GM21447 (cell line): ENCODE measurements around the gene IFRD2.

Experiments
- ATAC-seq: cut with Tn5 transposase; IDR thresholded peaks from one replicate; pipeline ENCODE4 v1.9.1; 2021; ENCODE audit not compliant: unreplicated experiment

Gene IFRD2, protein sequence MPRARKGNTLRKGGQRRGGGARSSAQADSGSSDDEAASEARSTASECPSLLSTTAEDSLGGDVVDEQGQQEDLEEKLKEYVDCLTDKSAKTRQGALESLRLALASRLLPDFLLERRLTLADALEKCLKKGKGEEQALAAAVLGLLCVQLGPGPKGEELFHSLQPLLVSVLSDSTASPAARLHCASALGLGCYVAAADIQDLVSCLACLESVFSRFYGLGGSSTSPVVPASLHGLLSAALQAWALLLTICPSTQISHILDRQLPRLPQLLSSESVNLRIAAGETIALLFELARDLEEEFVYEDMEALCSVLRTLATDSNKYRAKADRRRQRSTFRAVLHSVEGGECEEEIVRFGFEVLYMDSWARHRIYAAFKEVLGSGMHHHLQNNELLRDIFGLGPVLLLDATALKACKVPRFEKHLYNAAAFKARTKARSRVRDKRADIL

GRCh38 chr3:50292159-50293078 lies at the start of gene IFRD2:
Gene IFRD2 (minus strand): TSS chr3:50292429. CDS start chr3:50292274, 155 bp downstream.
- ATAC-seq = peak; percentile 93

DNA sequence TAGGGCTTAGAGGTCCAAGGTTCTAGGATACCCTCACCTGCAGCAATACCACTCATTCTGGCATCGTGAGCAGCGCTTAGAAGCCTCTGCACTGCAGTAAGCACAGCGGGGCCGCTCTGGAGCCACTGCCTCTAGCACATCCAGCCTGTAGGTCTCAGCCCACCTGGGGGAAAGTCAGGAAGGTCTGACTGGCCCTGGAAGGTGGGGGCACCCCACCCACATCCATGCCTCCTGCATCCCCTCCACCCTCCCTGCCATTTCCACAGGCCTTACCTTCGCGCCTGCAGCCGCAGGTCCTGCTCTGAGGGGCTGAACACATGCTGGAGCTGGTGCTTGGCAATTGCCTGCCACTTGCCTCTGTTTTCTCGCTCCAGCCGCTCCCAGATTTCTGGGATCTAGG lies 49.3 kb upstream of the IFRD2 start:
- ATAC-seq = no peak

- ATAC-seq = no peak
These were observed 48.5 kb upstream of the IFRD2 start, which contains the start of gene RASSF1 for GRCh38 chr3:50340448-50341329. Gene RASSF1 (minus strand): TSS chr3:50340836. CDS start chr3:50340805, 31 bp downstream.

GRCh38 chr3:50340147-50340447 lies 47.9 kb upstream of the IFRD2 start:
- no peak for ATAC-seq

GRCh38 chr3:50339485-50340146 lies 47.4 kb upstream of the IFRD2 start:
- ATAC-seq = no peak

- no peak for ATAC-seq
These were observed 46.7 kb upstream of the IFRD2 start for GRCh38 chr3:50338965-50339364.

GRCh38 chr3:50337175-50337861 lies 45.1 kb upstream of the IFRD2 start:
- peak; percentile 70 for ATAC-seq

- peak; percentile 23 for ATAC-seq
These were observed 44.4 kb upstream of the IFRD2 start for GRCh38 chr3:50336452-50337174.

- ATAC-seq = no peak
These were observed 42.3 kb upstream of the IFRD2 start for GRCh38 chr3:50334339-50335075.

DNA sequence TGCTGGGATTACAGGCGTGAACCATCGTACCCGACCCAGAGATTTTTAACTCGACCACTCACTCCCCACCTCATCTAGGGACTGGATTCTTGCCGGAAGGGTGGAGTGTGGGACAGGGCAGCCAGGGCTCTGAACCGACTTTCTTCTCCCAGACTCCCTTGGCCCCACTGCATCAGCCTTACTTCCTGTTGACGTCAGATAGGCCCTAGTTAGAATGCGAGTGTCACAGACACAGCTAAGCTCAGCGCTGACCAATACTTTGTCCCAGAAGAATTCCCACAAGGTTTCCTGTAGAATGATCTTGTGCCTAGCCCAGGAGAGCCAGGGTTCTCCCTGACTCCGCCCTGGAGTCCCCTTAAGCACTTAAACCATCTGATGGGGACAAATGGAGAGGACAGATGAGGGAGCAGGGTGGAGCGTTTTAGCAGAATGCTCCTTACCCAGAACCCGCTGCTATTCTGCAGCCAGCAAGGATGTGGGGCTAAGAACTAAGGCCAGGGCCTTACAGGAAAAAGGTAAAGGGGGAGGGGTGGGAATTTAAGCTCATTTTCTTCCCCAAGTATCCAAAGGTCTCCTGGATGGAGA lies 41.6 kb upstream of the IFRD2 start:
- no peak for ATAC-seq

- ATAC-seq = no peak
These were observed 39.2 kb upstream of the IFRD2 start for GRCh38 chr3:50331364-50331907.

DNA sequence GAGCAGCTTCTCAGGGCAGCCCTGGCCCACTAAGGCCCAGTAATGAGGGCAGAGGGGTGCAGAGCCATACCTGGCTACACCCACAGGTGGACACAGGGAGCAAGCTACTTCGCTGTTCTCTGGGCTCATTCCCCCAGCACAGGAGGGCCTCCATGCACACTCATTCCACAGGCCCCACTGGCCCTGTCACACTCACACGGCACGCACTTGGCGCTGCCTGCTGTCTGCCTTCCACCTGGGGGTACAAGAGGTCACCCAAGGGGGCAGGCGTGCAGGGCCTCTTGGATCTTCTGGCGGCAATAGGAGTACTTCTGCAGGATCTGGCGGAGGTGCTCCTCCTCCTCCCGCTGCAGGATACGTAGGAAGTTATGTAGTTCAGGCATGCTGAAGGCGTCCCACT lies 38.1 kb upstream of the IFRD2 start:
- no peak for ATAC-seq

- peak; percentile 85 for ATAC-seq
These were observed 35.9 kb upstream of the IFRD2 start, which contains the start of gene TUSC2 for GRCh38 chr3:50327943-50328691. Gene TUSC2 (minus strand): TSS chr3:50328223. CDS start chr3:50328099, 124 bp downstream.

DNA sequence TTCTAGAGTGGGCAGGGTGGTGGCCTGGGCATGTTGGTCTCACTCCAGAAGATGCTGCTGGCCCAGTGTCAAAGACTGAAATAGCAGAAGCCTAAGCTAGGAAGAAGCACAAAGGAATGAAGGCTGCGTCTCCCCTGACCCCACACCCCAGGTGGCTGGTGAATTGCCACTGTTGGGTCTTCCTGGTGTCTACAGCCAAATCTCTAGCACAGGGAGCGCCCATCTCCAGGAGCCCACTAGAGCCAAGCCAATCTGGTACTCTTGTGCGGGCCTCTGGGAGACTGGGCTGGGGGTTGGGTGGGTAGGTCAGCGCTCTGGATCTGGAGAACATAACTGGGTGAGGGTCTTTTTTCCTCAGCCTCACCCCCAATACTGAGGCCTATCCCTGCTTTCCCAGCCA lies 34.9 kb upstream of the IFRD2 start:
- no peak for ATAC-seq

DNA sequence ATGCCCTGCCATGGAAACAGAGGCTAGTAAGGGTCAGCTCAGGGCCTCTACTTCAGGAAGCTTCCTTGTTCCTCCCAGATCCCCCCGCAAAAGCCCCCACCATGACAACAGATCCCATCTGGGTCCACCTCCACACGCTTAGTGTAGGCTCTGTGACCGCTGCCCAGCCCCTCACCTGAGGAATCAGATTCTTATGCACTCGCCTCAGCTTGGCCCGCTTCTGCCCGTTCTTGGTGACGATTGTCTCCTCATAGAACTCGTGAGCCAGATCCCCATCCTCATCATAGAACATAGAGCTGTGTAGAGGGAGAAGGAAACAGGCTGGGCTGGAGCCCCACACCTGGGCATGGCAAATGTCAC lies 33.9 kb upstream of the IFRD2 start:
- no peak for ATAC-seq

DNA sequence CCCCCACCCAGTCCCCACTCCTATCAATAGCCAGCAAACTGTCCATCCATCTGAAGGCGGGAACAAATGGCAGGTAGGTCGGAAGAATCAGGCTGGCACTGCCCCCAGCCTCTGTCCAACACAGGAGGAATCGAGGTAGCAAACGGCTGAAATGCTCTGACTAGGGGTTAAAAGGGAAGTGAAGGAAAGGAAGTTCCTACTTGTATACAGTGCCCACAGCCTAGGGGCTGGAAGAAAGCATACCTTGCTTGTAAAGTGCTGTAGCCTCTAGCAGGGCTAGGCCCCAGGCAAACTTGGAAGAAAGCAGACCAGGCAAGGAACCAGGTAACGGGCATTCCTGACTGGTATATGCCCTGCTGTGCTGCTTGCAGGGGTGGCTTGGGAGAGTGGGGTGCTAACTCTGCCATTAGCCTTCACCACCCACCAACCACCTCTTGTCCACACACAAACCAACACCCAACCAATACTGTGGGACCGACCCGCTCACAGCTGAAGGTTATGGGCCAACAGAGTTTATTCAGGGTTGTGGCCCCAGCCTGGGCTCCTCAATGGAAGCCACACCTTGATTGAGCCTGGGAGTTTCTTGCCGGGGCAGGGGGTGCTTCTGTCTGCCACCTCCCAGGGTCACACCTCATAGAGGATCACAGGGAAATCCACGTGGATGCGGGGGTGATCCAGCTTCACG lies 33.4 kb upstream of the IFRD2 start:
- ATAC-seq = no peak

DNA sequence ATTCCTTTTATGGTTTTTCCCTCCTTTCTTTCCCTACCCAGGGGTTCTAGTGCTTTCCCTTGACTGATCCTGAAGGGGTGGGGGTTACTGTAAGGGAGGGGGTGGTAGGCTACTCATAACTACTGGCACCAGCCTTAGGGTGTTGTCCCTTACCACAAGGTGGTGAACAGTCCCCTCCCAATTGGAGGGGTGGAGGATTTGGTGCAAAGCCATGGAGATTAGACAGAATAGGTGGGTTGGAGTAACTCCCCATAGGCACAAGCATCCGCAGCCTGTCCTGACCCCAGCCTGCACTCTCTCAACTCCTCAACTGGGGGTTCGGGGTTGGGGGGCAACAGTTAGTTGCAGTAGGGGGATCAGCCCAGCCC lies 32.9 kb upstream of the IFRD2 start:
- no peak for ATAC-seq
